Endothelial cell of umbilical vein (primary cell): ENCODE data around the gene LANCL3. TPM values are rescaled to one million over a fixed set of nuclear protein-coding genes. Genes with fewer than 3 reads are reported as not detected.
A peak's percentile ranks its signal among the peaks of the same experiment; 100 is the strongest.
"Not testable (repeated sequence)": the region's sequence is repeated elsewhere in the genome, so short reads cannot be mapped to it uniquely, and the experiment has no call there.

ENCODE experiments used
- BruUV-seq: library from RNA; stranded (reverse); fragments of 400-500 nt; replicated peaks from 2 replicates; lab custom pipeline; 2021; lab: Mats Ljungman, UMichigan
- CTCF ChIA-PET: fragments of 300-600, 350-600 bp; sonication (Branson Sonifier 250); formaldehyde crosslinking; loops from one replicate; lab custom pipeline; 2021; ENCODE audit warnings: antibody characterized with exemption, inconsistent platforms; lab: Charles Lee
- POLR2A ChIA-PET: fragments of 300-600, 350-600 bp; sonication (Branson Sonifier 250); formaldehyde crosslinking; loops from one replicate; lab custom pipeline; 2021; ENCODE audit warnings: antibody characterized with exemption, inconsistent platforms; lab: Charles Lee
- DNase-seq: peaks from one replicate; pipeline ENCODE4 v3.0.0-alpha.2; 2011; ENCODE audit warnings: low read depth, low spot score
- FAIRE-seq: peaks from 2 replicates; lab custom pipeline; 2011; peaks lifted over from hg19 to GRCh38; lab: Jason Lieb, UNC
- H2AFZ ChIP-seq: 2 replicates; pipeline ENCODE4 v1.6.0; 2012; ENCODE audit warnings: low read depth, low read length, control low read depth, inconsistent platforms
- H3K27ac ChIP-seq: 2 replicates; pipeline ENCODE4 v1.5.1; 2011; ENCODE audit warnings: low read depth, mild to moderate bottlenecking, control low read depth, low read length, moderate library complexity; ENCODE audit not compliant: insufficient read depth
- H3K27me3 ChIP-seq, 2 experiments: 2 replicates each; pipeline versions ENCODE4 v1.6.0 to v1.6.1; 2011; ENCODE audit warnings: low read length in 2 of 2, mixed read lengths in 1 of 2; ENCODE audit not compliant: control insufficient read depth in 2 of 2, insufficient read depth in 2 of 2
- H3K36me3 ChIP-seq, 2 experiments: 2 replicates in 1 of 2; 3 replicates in 1 of 2; pipeline ENCODE4 v1.5.1; 2011; ENCODE audit warnings: low read length in 2 of 2, mild to moderate bottlenecking in 1 of 2, moderate library complexity in 1 of 2; ENCODE audit not compliant: control insufficient read depth in 2 of 2, insufficient read depth in 2 of 2; ENCODE audit errors: extremely low read depth in 1 of 2
- H3K4me1 ChIP-seq: 3 replicates; pipeline ENCODE4 v1.5.1; 2011; ENCODE audit warnings: mild to moderate bottlenecking, low read length; ENCODE audit not compliant: control insufficient read depth, insufficient read depth; ENCODE audit errors: extremely low read depth
- H3K4me2 ChIP-seq: 2 replicates; pipeline ENCODE4 v1.6.1; 2011; ENCODE audit warnings: low read length, control low read depth, mixed read lengths; ENCODE audit not compliant: insufficient read depth
- H3K4me3 ChIP-seq, 3 experiments: fragments of 200-600 bp in 1 of 3; sonication (generic), shearing (Covaris generic) in 1 of 3; replicated peaks in 1 of 3; 2 replicates each; pipeline ENCODE4 v1.5.1; 2011 to 2016; ENCODE audit warnings: control low read depth in 3 of 3, low read length in 3 of 3, mild to moderate bottlenecking in 2 of 3, inconsistent platforms in 1 of 3, low read depth in 1 of 3, moderate library complexity in 1 of 3; ENCODE audit not compliant: insufficient read depth in 1 of 3
- H3K79me2 ChIP-seq: 2 replicates; pipeline ENCODE4 v1.6.0; 2012; ENCODE audit warnings: low read length, inconsistent platforms; ENCODE audit not compliant: control insufficient read depth, insufficient read depth
- H3K9ac ChIP-seq: replicated peaks from 2 replicates; pipeline ENCODE3; 2011; ENCODE audit warnings: low read length, control low read depth; ENCODE audit not compliant: insufficient read depth; ENCODE audit errors: extremely low read depth
- H3K9me1 ChIP-seq: replicated peaks from 3 replicates; pipeline ENCODE4 v1.6.0; 2011; ENCODE audit warnings: mild to moderate bottlenecking, low read length; ENCODE audit not compliant: control insufficient read depth, insufficient read depth; ENCODE audit errors: extremely low read depth
- H3K9me3 ChIP-seq: replicated peaks from 2 replicates; pipeline ENCODE4 v1.5.1; 2012; ENCODE audit warnings: low read length, inconsistent platforms; ENCODE audit not compliant: control insufficient read depth, insufficient read depth
- H4K20me1 ChIP-seq: replicated peaks from 2 replicates; pipeline ENCODE3; 2011; ENCODE audit warnings: mild to moderate bottlenecking, low read length; ENCODE audit not compliant: control insufficient read depth, insufficient read depth; ENCODE audit errors: extremely low read depth
- dilution Hi-C: fragments of 300-500 bp; cut with MboI; formaldehyde crosslinking; loops from one replicate; pipeline ENCODE4 v1.15.0; 2019; ENCODE audit warnings: low sequenced_read_pairs; ENCODE audit not compliant: extremely low pct_ligation_motif_present
- intact Hi-C: fragments of 100-400 bp; cut with micrococcal nuclease; formaldehyde crosslinking; loops from one replicate; pipeline ENCODE4 v1.10.0; 2022
- polyA plus RNA-seq, 4 experiments: library from polyadenylated mRNA; depleted of rRNA in 3 of 4; stranded (reverse) in 3 of 4; unstranded in 1 of 4; fragments of >200 nt; gene quantifications; 2 replicates each; pipeline versions ENCODE4 v1.2.1 to v1.2.3, GENCODE V29; 2011 to 2012; ENCODE audit warnings: missing spikeins in 1 of 4
- total RNA-seq: library from RNA; stranded (reverse); gene quantifications from 2 replicates; pipeline ENCODE4 v1.2.3, GENCODE V29; 2021
- TF ChIP-seq, protein P1 (sequence below), 2 donors: IDR thresholded peaks; 1 replicate in 1 of 2; 2 replicates in 1 of 2; pipeline ENCODE4 v1.5.1; 2011; ENCODE audit warnings: low read length in 2 of 2, mild to moderate bottlenecking in 2 of 2, moderate library complexity in 2 of 2, control low read depth in 1 of 2, inconsistent platforms in 1 of 2, low read depth in 1 of 2; ENCODE audit not compliant: insufficient read depth in 1 of 2; ENCODE audit errors: extremely low read depth in 1 of 2

Gene LANCL3
- total and polyA plus RNA-seq, 2 donors (not counting 3 experiments of a cell fraction or from before 2014, with no cell fraction given), result 0.12 to 1.5 TPM

GRCh38 chrX:37572108-37572587, 687 bp downstream of the LANCL3 start:
- TF ChIP-seq, protein P1, sequence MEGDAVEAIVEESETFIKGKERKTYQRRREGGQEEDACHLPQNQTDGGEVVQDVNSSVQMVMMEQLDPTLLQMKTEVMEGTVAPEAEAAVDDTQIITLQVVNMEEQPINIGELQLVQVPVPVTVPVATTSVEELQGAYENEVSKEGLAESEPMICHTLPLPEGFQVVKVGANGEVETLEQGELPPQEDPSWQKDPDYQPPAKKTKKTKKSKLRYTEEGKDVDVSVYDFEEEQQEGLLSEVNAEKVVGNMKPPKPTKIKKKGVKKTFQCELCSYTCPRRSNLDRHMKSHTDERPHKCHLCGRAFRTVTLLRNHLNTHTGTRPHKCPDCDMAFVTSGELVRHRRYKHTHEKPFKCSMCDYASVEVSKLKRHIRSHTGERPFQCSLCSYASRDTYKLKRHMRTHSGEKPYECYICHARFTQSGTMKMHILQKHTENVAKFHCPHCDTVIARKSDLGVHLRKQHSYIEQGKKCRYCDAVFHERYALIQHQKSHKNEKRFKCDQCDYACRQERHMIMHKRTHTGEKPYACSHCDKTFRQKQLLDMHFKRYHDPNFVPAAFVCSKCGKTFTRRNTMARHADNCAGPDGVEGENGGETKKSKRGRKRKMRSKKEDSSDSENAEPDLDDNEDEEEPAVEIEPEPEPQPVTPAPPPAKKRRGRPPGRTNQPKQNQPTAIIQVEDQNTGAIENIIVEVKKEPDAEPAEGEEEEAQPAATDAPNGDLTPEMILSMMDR (IDR thresholded peaks at IDR 0.05; ENCODE audit: extremely low read depth in 1 of 2, insufficient read depth in 1 of 2, low read depth in 1 of 2, low read length in 2 of 2), result peak in 1 of 2 donors; percentile 29
- intact Hi-C loops, result loop anchor here (5.0 kb wide), 1 partner anchor 255 kb away; no protein-coding TSS in a partner anchor
- H3K36me3 ChIP-seq, H3K27ac ChIP-seq, H3K9me1 ChIP-seq, H3K4me1 ChIP-seq, CTCF ChIA-PET, dilution Hi-C loops, POLR2A ChIA-PET, FAIRE-seq, H3K27me3 ChIP-seq, H3K79me2 ChIP-seq, H3K9me3 ChIP-seq, H4K20me1 ChIP-seq, DNase-seq, H3K9ac ChIP-seq, BruUV-seq: not testable (repeated sequence)
- Histone ChIP-seq H3K4me2 (peak overlapping the region; percentile 13), H2AFZ (peak overlapping the region; percentile 41), H3K4me3 (peak overlapping the region in 2 of 3 experiments; percentile 5 to 23)

- BruUV-seq, H2AFZ ChIP-seq, H3K4me1 ChIP-seq, CTCF ChIA-PET, H3K79me2 ChIP-seq, H4K20me1 ChIP-seq, POLR2A ChIA-PET, H3K27ac ChIP-seq, H3K4me3 ChIP-seq, H3K9ac ChIP-seq, H3K4me2 ChIP-seq, H3K9me3 ChIP-seq, H3K27me3 ChIP-seq, H3K36me3 ChIP-seq, H3K9me1 ChIP-seq, dilution Hi-C loops, DNase-seq: not testable (repeated sequence)
- intact Hi-C loops, result loop anchor here (5.0 kb wide), 1 partner anchor 254 kb away; no protein-coding TSS in a partner anchor
- peak; percentile 85 for FAIRE-seq
These were observed 1.7 kb downstream of the LANCL3 start for GRCh38 chrX:37573121-37573520.
